CD14-positive monocyte (primary cell): Measurements from ENCODE around the gene PPP3R1. TPM values are rescaled to one million over a fixed set of nuclear protein-coding genes. Genes with fewer than 3 reads are reported as not detected.

ENCODE experiments used
- DNase-seq, 3 donors: peaks; one replicate each; pipeline ENCODE4 v3.0.0-alpha.2; 2011 to 2022
- H2AFZ ChIP-seq: 2 replicates; pipeline ENCODE4 v1.6.0; 2012; ENCODE audit warnings: mild to moderate bottlenecking, low read depth, low read length, inconsistent platforms; ENCODE audit not compliant: insufficient read depth, poor library complexity, severe bottlenecking
- H3K27ac ChIP-seq, 2 donors: 1 replicate in 1 of 2; 2 replicates in 1 of 2; pipeline ENCODE4 v1.5.1; 2012 to 2013; ENCODE audit warnings: low read length in 2 of 2, control low read depth in 1 of 2, inconsistent platforms in 1 of 2, low read depth in 1 of 2, mild to moderate bottlenecking in 1 of 2
- H3K27me3 ChIP-seq, 2 donors: one replicate each; pipeline versions ENCODE4 v1.6.0 to v1.6.1; 2011 to 2013; ENCODE audit warnings: low read length in 2 of 2; ENCODE audit not compliant: control insufficient read depth in 2 of 2, insufficient read depth in 2 of 2
- H3K36me3 ChIP-seq, 2 donors: replicated peaks in 1 of 2; 1 replicate in 1 of 2; 2 replicates in 1 of 2; pipeline versions ENCODE4 v1.5.1 to v1.6.1; 2012 to 2013; ENCODE audit warnings: low read length in 2 of 2, control low read depth in 1 of 2, inconsistent platforms in 1 of 2, mild to moderate bottlenecking in 1 of 2; ENCODE audit not compliant: insufficient read depth in 2 of 2, control insufficient read depth in 1 of 2
- H3K4me1 ChIP-seq, 2 donors: 1 replicate in 1 of 2; 2 replicates in 1 of 2; pipeline versions ENCODE4 v1.5.1 to v1.6.1; 2012 to 2013; ENCODE audit warnings: low read length in 2 of 2, control low read depth in 1 of 2, inconsistent platforms in 1 of 2, mild to moderate bottlenecking in 1 of 2, moderate library complexity in 1 of 2; ENCODE audit not compliant: insufficient read depth in 2 of 2, control insufficient read depth in 1 of 2
- H3K4me2 ChIP-seq: replicated peaks from 2 replicates; pipeline ENCODE3; 2012; ENCODE audit warnings: low read length, moderate library complexity, mild to moderate bottlenecking; ENCODE audit not compliant: poor library complexity, severe bottlenecking; ENCODE audit errors: extremely low read depth
- H3K4me3 ChIP-seq, 3 experiments: fragments of 200-600 bp in 1 of 3; sonication (generic) in 1 of 3; replicated peaks in 1 of 3; 1 replicate in 2 of 3; 2 replicates in 1 of 3; pipeline ENCODE4 v1.5.1; 2011 to 2013; ENCODE audit warnings: low read length in 3 of 3, mild to moderate bottlenecking in 3 of 3, control low read depth in 2 of 3, low read depth in 2 of 3, inconsistent platforms in 1 of 3, moderate library complexity in 1 of 3
- H3K79me2 ChIP-seq: 2 replicates; pipeline ENCODE4 v1.6.0; 2012; ENCODE audit warnings: mild to moderate bottlenecking, control low read depth, inconsistent platforms, low read length, moderate library complexity; ENCODE audit not compliant: insufficient read depth
- H3K9ac ChIP-seq: 2 replicates; pipeline ENCODE4 v1.6.0; 2017; ENCODE audit warnings: low read length, mild to moderate bottlenecking; ENCODE audit not compliant: insufficient read depth, poor library complexity, severe bottlenecking
- H3K9me3 ChIP-seq, 2 donors: replicated peaks in 1 of 2; 1 replicate in 1 of 2; 2 replicates in 1 of 2; pipeline versions ENCODE4 v1.5.1 to v1.6.1; 2012 to 2013; ENCODE audit warnings: low read length in 2 of 2, control low read depth in 1 of 2; ENCODE audit not compliant: control insufficient read depth in 1 of 2, insufficient read depth in 1 of 2
- H4K20me1 ChIP-seq: 2 replicates; pipeline ENCODE4 v1.6.0; 2012; ENCODE audit warnings: mild to moderate bottlenecking, low read length, control low read depth, moderate library complexity; ENCODE audit not compliant: insufficient read depth
- H3K27ac Mint-ChIP-seq, 7 donors: one replicate each; pipeline ENCODE4 v1.8.0; 2020; ENCODE audit warnings: mild to moderate bottlenecking in 7 of 7, mixed read lengths in 7 of 7, moderate library complexity in 6 of 7, inconsistent platforms in 2 of 7
- H3K27me3 Mint-ChIP-seq, 3 donors: one replicate each; pipeline ENCODE4 v1.8.0; 2021 to 2022; ENCODE audit warnings: low read depth in 3 of 3, mild to moderate bottlenecking in 3 of 3, mixed read lengths in 3 of 3, moderate library complexity in 3 of 3, inconsistent platforms in 1 of 3
- H3K36me3 Mint-ChIP-seq, 2 donors: one replicate each; pipeline ENCODE4 v1.8.0; 2020; ENCODE audit warnings: mixed read lengths in 2 of 2, inconsistent platforms in 1 of 2, mild to moderate bottlenecking in 1 of 2
- H3K4me1 Mint-ChIP-seq: one replicate; pipeline ENCODE4 v1.8.0; 2020; ENCODE audit warnings: mild to moderate bottlenecking, mixed read lengths
- H3K4me3 Mint-ChIP-seq, 2 donors: one replicate each; pipeline ENCODE4 v1.8.0; 2020; ENCODE audit warnings: mild to moderate bottlenecking in 2 of 2, mixed read lengths in 2 of 2, moderate library complexity in 1 of 2
- H3K9me3 Mint-ChIP-seq, 7 donors: one replicate each; pipeline ENCODE4 v1.8.0; 2020 to 2022; ENCODE audit warnings: mixed read lengths in 7 of 7, mild to moderate bottlenecking in 6 of 7, moderate library complexity in 6 of 7, inconsistent platforms in 2 of 7
- WGBS: methylation state at CpG from one replicate; pipeline ENCODE4 v1.1.5; 2013; ENCODE audit warnings: missing lambda C conversion rate; ENCODE audit not compliant: insufficient coverage; 5-methylcytosine and 5-hydroxymethylcytosine counted together
- intact Hi-C, 2 donors: fragments of 100-400 bp; cut with micrococcal nuclease; formaldehyde crosslinking; loops; one replicate each; pipeline versions ENCODE4 v1.15.0 to v1.15.1; 2023
- polyA plus RNA-seq, 3 donors: library from polyadenylated mRNA; depleted of rRNA in 1 of 3; unstranded in 2 of 3; stranded (reverse) in 1 of 3; fragments of 300-500 nt in 2 of 3; fragments of >200 nt in 1 of 3; fragmentation: Illumina TruSeq in 2 of 3; gene quantifications; 1 replicate in 2 of 3; 2 replicates in 1 of 3; pipeline ENCODE4 v1.2.3, GENCODE V29; 2012 to 2021
- TF ChIP-seq, protein P1 (sequence below): fragments of 200-600 bp; IDR thresholded peaks from one replicate; pipeline ENCODE4 v1.8.0; 2022; ENCODE audit warnings: antibody characterized with exemption, mild to moderate bottlenecking

The PPP3R1 gene
- polyA plus RNA-seq, 3 donors, result 8.7 to 32.6 (median 10.7) TPM

DNA sequence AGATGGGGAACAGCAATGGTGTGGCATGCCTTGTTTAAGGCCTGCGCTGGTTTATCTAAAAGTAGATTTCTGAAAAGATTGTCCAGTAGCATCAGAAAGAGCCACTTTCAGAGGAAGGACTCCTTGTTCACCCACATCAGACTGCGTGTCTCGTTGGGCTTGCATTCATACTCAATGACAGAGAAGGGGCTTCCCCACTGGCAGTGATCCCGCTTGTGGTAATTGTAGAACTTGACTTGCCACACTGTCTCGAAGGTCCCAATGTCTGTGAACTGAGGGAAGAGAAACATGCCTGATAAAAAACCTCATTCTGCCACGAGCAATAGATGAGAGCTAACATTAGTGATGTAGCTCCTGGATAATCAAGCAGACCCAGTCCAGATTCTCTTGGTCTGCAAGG lies 41.4 kb upstream of the PPP3R1 start:
- no peak for DNase-seq
- TF ChIP-seq, protein P1, sequence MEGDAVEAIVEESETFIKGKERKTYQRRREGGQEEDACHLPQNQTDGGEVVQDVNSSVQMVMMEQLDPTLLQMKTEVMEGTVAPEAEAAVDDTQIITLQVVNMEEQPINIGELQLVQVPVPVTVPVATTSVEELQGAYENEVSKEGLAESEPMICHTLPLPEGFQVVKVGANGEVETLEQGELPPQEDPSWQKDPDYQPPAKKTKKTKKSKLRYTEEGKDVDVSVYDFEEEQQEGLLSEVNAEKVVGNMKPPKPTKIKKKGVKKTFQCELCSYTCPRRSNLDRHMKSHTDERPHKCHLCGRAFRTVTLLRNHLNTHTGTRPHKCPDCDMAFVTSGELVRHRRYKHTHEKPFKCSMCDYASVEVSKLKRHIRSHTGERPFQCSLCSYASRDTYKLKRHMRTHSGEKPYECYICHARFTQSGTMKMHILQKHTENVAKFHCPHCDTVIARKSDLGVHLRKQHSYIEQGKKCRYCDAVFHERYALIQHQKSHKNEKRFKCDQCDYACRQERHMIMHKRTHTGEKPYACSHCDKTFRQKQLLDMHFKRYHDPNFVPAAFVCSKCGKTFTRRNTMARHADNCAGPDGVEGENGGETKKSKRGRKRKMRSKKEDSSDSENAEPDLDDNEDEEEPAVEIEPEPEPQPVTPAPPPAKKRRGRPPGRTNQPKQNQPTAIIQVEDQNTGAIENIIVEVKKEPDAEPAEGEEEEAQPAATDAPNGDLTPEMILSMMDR, result no peak
- no peaks in the 10 kb centered on the region for H3K36me3 Mint-ChIP-seq
- no peak overlapping the region for H2AFZ ChIP-seq
- 68% methylated on average over 3 of the region's 6 CpGs for WGBS
- intact Hi-C loops, result no loop called here
- H3K79me2 ChIP-seq, result no peaks in the 10 kb centered on the region
- H3K4me3 Mint-ChIP-seq, result no peak overlapping the region
- H3K4me2 ChIP-seq, result no peak overlapping the region
- H3K27ac ChIP-seq, result no peak overlapping the region
- H3K9me3 ChIP-seq, result no peaks in the 10 kb centered on the region
- H3K36me3 ChIP-seq, result no peaks in the 10 kb centered on the region
- no peak overlapping the region for H3K4me3 ChIP-seq
- no peak overlapping the region for H3K27ac Mint-ChIP-seq
- no peaks in the 10 kb centered on the region for H3K9me3 Mint-ChIP-seq
- H3K27me3 ChIP-seq, result no peaks in the 10 kb centered on the region
- H3K27me3 Mint-ChIP-seq, result peaks cover 0 to 2% (median 1%) of the 10 kb centered on the region in 3 donors
- no peak overlapping the region for H3K9ac ChIP-seq
- no peaks in the 10 kb centered on the region for H3K4me1 ChIP-seq
- H3K4me1 Mint-ChIP-seq, result peaks cover 10% of the 10 kb centered on the region
- no peaks in the 10 kb centered on the region for H4K20me1 ChIP-seq

DNA sequence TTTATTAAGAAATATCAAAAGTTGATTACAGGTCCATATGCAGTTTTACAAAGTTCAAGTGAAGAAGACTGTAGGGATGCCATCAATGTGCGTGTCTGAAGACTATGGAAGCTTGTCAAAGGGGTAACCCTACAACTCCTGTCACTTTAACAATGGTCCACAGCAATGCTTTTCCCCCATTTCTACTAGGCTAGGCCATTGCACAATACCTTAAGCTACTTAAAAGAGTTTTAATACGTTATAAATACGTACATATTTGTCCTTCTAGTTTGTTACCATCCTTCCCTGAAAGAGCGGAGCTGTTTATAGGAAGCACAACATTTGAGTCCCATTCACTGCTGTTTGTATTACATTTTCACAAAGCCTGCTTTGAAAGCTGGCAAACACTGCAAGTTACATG lies 40.7 kb upstream of the PPP3R1 start:
- H3K4me3 ChIP-seq, result no peak overlapping the region
- H3K4me2 ChIP-seq, result no peak overlapping the region
- H3K9ac ChIP-seq, result no peak overlapping the region
- DNase-seq, result no peak
- no peaks in the 10 kb centered on the region for H3K79me2 ChIP-seq
- Mint-ChIP-seq H3K27me3 (peaks cover 0 to 2% (median 1%) of the 10 kb centered on the region in 3 donors), H3K27ac (no peak overlapping the region), H3K4me3 (no peak overlapping the region), H3K9me3 (no peaks in the 10 kb centered on the region), H3K4me1 (peaks cover 17% of the 10 kb centered on the region), H3K36me3 (no peaks in the 10 kb centered on the region)
- peaks cover 4 to 6% of the 10 kb centered on the region in 2 donors for H3K4me1 ChIP-seq
- H3K27me3 ChIP-seq, result no peaks in the 10 kb centered on the region
- TF ChIP-seq, protein P1, result no peak
- no peaks in the 10 kb centered on the region for H3K9me3 ChIP-seq
- 90% methylated on average over 2 of the region's 4 CpGs for WGBS
- H2AFZ ChIP-seq, result no peak overlapping the region
- H4K20me1 ChIP-seq, result no peaks in the 10 kb centered on the region
- intact Hi-C loops, result no loop called here
- no peaks in the 10 kb centered on the region for H3K36me3 ChIP-seq
- H3K27ac ChIP-seq, result no peak overlapping the region
